WERI-Rb-1 (cell line): ENCODE data around the gene PRKAB1.

ENCODE experiments used
- DNase-seq: peaks from one replicate; pipeline ENCODE4 v3.0.0-alpha.2; 2020
- H3K27ac ChIP-seq: fragments of 250-450 bp; sonication (Bioruptor Pico); 2 replicates; pipeline ENCODE4 v1.5.1; 2020; ENCODE audit warnings: mild to moderate bottlenecking, moderate library complexity
- H3K27me3 ChIP-seq: fragments of 250-450 bp; sonication (Bioruptor Pico); 2 replicates; pipeline ENCODE4 v1.5.1; 2021; ENCODE audit warnings: mild to moderate bottlenecking, low read depth, moderate library complexity; ENCODE audit not compliant: insufficient read depth, severe bottlenecking
- H3K36me3 ChIP-seq: fragments of 250-450 bp; sonication (Bioruptor Pico); 2 replicates; pipeline ENCODE4 v1.5.1; 2020; ENCODE audit warnings: mild to moderate bottlenecking, moderate library complexity
- H3K4me3 ChIP-seq: 2 replicates; pipeline ENCODE4 v1.5.1; 2011; ENCODE audit warnings: low read depth, mild to moderate bottlenecking, control low read depth, low read length
- H3K9me3 ChIP-seq: fragments of 250-450 bp; sonication (Bioruptor Pico); 2 replicates; pipeline ENCODE4 v1.5.1; 2021; ENCODE audit warnings: mild to moderate bottlenecking, moderate library complexity; ENCODE audit not compliant: severe bottlenecking
- TF ChIP-seq, protein P1 (sequence below): IDR thresholded peaks from 2 replicates; pipeline ENCODE4 v1.5.1; 2011; ENCODE audit warnings: low read depth, mild to moderate bottlenecking, control low read depth, inconsistent platforms, low read length

Gene PRKAB1

DNA sequence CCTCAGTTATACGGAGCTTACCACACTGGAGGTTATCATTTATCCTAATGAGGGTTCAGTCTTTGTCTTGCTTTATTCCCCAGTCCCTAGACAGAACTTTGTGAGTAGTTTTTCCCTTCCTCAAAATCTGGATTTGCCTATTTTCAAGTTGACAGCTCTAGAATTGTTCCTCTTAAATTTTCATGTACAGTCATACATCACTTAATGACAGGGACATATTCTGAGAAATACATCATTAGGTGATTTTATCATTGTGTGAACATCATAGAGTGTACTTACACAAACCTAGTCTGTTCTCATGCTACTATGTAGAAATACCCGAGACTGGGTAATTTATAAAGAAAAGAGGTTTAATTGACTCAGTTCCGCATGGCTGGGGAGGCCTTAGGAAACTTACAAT, 3.1 kb downstream of the PRKAB1 start:
- no peaks in the 10 kb centered on the region for H3K27me3 ChIP-seq
- H3K4me3 ChIP-seq = no peak overlapping the region
- H3K9me3 ChIP-seq = no peaks in the 10 kb centered on the region
- peak overlapping the region; percentile 42 for H3K27ac ChIP-seq
- TF ChIP-seq, protein P1, sequence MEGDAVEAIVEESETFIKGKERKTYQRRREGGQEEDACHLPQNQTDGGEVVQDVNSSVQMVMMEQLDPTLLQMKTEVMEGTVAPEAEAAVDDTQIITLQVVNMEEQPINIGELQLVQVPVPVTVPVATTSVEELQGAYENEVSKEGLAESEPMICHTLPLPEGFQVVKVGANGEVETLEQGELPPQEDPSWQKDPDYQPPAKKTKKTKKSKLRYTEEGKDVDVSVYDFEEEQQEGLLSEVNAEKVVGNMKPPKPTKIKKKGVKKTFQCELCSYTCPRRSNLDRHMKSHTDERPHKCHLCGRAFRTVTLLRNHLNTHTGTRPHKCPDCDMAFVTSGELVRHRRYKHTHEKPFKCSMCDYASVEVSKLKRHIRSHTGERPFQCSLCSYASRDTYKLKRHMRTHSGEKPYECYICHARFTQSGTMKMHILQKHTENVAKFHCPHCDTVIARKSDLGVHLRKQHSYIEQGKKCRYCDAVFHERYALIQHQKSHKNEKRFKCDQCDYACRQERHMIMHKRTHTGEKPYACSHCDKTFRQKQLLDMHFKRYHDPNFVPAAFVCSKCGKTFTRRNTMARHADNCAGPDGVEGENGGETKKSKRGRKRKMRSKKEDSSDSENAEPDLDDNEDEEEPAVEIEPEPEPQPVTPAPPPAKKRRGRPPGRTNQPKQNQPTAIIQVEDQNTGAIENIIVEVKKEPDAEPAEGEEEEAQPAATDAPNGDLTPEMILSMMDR = no peak
- no peak for DNase-seq
- peaks cover 71% of the 10 kb centered on the region for H3K36me3 ChIP-seq

DNA sequence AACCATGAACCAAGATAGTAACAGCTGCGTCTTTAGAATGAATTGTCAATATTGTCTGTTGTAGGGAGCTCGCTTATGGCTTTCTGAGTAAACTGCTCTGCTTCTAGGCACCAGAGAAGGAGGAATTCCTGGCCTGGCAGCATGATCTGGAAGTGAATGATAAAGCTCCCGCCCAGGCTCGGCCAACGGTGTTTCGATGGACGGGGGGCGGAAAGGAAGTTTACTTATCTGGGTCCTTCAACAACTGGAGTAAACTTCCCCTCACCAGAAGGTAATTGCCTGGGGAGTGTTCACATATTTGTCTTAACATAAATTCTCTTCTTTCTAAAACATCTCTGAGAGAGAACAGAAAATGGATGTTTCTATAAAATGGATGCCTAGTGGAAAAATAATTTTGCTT, 4.3 kb downstream of the PRKAB1 start:
- TF ChIP-seq, protein P1 = no peak
- no peak for DNase-seq
- H3K4me3 ChIP-seq = no peak overlapping the region
- H3K36me3 ChIP-seq = peaks cover 82% of the 10 kb centered on the region
- no peak overlapping the region for H3K27ac ChIP-seq
- no peaks in the 10 kb centered on the region for H3K27me3 ChIP-seq
- H3K9me3 ChIP-seq = no peaks in the 10 kb centered on the region

DNA sequence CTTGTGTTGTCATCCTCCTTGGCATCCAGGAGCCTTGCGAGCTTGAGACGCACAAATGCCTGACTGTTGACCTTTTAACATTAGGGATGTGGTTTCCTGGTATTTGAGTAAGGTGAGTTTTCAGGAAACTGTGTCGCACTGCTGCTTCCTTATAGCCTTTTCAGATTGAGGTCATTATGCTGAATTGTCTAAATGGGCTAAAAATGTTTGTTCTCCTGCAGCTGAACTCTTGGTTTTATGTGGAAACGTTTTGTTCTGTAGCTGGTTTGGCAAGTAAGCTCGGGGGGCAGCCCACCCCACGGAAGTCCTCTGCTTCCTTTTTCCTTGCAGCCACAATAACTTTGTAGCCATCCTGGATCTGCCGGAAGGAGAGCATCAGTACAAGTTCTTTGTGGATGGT, 5.7 kb downstream of the PRKAB1 start:
- TF ChIP-seq, protein P1 = no peak
- peaks cover 92% of the 10 kb centered on the region for H3K36me3 ChIP-seq
- no peak overlapping the region for H3K4me3 ChIP-seq
- no peak for DNase-seq
- H3K27me3 ChIP-seq = no peaks in the 10 kb centered on the region
- no peak overlapping the region for H3K27ac ChIP-seq
- H3K9me3 ChIP-seq = no peaks in the 10 kb centered on the region

DNA sequence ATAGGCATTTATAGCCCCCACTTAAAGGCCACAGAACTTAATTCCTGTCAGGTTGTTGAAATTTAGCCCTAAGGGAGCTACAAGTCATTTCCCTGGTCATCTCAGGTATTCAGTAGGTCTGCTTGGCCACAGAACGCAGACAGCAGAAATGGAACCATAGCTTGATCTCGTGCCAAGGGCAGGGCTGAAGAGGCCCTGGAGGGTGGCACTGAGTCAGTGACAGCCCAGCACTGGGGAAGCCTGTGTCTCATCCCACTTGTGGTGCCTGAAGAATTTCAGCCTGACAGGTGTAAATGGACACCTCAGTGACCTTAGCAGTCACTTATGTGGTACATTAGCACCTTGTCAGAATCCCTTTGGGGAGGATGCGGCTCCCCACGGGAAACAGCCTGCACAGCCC, 6.6 kb downstream of the PRKAB1 start:
- Histone ChIP-seq H3K9me3 (no peaks in the 10 kb centered on the region), H3K4me3 (no peak overlapping the region), H3K27me3 (no peaks in the 10 kb centered on the region), H3K27ac (no peak overlapping the region), H3K36me3 (peaks cover 100% of the 10 kb centered on the region)
- DNase-seq = no peak
- TF ChIP-seq, protein P1 = no peak

DNA sequence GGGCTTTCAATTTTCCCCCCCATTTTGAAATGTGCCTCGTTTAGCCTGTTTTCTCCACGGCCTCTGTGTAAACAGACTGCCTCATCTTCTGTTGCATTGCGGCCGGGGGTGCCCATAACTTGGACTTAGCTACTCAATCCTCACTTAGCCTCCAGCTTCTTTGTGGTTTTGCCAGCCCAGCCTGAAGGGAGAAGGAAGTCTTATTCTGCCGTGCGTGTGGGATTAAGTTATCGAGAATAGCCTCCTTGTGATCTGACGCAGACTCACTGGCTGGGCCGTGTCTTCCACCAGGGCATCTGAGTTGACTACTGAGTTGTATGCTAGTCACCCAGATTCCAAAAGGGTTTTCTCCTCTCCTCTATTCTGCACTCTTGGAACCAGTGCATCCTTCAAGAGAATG, 8.1 kb downstream of the PRKAB1 start:
- no peaks in the 10 kb centered on the region for H3K27me3 ChIP-seq
- peak overlapping the region; percentile 48 for H3K27ac ChIP-seq
- no peaks in the 10 kb centered on the region for H3K9me3 ChIP-seq
- peaks cover 100% of the 10 kb centered on the region for H3K36me3 ChIP-seq
- peak; percentile 66 for DNase-seq
- TF ChIP-seq, protein P1 = no peak
- H3K4me3 ChIP-seq = no peak overlapping the region

DNA sequence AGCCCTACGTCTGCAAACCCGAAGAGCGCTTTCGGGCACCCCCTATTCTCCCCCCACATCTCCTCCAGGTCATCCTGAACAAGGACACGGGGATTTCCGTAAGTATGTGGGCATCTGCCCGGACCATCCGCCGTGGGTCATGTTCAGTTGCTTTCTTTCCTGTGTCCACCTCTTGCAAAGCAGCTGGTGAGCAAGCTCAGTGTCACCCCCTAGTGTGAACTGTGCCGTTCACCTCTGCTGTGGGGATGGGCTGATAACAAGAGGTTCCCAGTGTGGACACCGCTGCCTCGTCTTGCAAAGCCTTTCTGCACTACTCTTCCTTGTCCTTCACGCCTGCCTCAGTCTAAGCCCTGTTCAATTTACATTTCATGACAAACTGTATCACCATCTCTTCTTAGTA, 8.6 kb downstream of the PRKAB1 start:
- TF ChIP-seq, protein P1 = peak; percentile 45
- Histone ChIP-seq H3K27ac (no peak overlapping the region), H3K4me3 (no peak overlapping the region), H3K27me3 (no peaks in the 10 kb centered on the region), H3K36me3 (peaks cover 100% of the 10 kb centered on the region), H3K9me3 (no peaks in the 10 kb centered on the region)
- peak; percentile 27 for DNase-seq
